Measurements from ENCODE around the gene CCM2L. TPM values are rescaled to one million over a fixed set of nuclear protein-coding genes. Genes with fewer than 3 reads are reported as not detected.
A peak's percentile ranks its signal among the peaks of the same experiment; 100 is the strongest.

The CCM2L gene
- total and polyA plus RNA-seq, 12 donors = 4.9 to 26.8 (median 7.9) TPM

DNA sequence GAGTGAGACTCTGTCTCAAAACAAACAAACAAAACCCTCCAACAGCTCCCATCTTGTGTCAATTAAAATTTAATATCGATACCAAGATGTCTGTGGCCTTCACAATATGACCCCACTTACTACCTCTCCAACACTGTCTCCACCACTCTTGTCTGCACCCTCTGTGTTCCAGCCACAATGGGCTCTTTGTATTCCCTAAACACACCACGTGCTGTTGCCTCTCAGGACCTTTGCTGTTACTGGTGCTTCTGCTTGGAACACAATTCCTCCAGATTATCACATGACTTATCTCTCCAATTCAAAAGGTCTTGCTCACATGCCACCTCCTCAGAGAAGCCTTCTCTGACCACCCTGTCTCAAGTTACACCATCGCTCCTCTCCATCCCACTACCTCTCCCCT lies 35.8 kb downstream of the CCM2L start:
- H3K4me3 ChIP-seq = no peak overlapping the region
- TF ChIP-seq, protein P1, sequence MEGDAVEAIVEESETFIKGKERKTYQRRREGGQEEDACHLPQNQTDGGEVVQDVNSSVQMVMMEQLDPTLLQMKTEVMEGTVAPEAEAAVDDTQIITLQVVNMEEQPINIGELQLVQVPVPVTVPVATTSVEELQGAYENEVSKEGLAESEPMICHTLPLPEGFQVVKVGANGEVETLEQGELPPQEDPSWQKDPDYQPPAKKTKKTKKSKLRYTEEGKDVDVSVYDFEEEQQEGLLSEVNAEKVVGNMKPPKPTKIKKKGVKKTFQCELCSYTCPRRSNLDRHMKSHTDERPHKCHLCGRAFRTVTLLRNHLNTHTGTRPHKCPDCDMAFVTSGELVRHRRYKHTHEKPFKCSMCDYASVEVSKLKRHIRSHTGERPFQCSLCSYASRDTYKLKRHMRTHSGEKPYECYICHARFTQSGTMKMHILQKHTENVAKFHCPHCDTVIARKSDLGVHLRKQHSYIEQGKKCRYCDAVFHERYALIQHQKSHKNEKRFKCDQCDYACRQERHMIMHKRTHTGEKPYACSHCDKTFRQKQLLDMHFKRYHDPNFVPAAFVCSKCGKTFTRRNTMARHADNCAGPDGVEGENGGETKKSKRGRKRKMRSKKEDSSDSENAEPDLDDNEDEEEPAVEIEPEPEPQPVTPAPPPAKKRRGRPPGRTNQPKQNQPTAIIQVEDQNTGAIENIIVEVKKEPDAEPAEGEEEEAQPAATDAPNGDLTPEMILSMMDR (IDR thresholded peaks at IDR 0.05) = no peak
- intact Hi-C loops (cut with DNase I) = no loop called here
- H3K27ac ChIP-seq = no peak overlapping the region
- H3K36me3 ChIP-seq = no peaks in the 10 kb centered on the region
- peaks cover 0 to 19% (median 0%) of the 10 kb centered on the region in 9 donors for H3K4me1 ChIP-seq
- DNase-seq = no peak
- peaks cover 0 to 5% (median 0%) of the 10 kb centered on the region in 11 donors for H3K9me3 ChIP-seq
- no peak for ATAC-seq
- H3K27me3 ChIP-seq = peaks cover 0 to 16% (median 14%) of the 10 kb centered on the region in 7 donors
- whole genome bisulfite sequencing, 2 donors = 77% methylated on average over 3 of the region's 3 CpGs

DNA sequence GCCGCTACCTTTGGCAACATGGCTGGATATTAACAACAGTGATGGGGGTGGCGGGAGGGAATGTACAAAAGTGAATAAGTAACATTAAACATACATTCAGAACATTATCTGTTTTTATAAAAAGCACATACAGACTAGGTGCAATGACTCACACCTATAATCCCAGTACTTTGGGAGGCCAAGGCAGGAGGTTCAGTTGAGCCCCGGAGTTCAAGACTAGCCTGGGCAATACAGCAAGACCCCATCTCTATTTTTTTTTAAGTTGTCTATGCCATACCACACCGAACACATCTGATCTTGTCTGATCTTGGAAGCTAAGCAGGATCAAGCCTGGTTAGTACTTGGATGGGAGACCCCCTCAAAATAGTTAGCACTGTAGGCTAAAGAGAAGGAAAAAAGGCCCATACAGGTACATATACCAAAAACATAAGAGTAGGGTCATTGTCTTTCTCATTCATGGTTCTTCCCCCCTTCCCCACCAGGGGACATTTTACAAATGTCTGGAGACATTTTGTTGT lies 40.1 kb downstream of the CCM2L start:
- TF ChIP-seq, protein P1 (IDR thresholded peaks at IDR 0.05) = no peak
- Histone ChIP-seq H3K27ac (peak overlapping the region in 1 of 10 donors; percentile 96), H3K4me3 (no peak overlapping the region), H3K27me3 (peaks cover 11 to 59% (median 54%) of the 10 kb centered on the region in 7 donors), H3K36me3 (peaks cover 0 to 9% (median 0%) of the 10 kb centered on the region in 9 donors), H3K9me3 (peaks cover 0 to 3% (median 0%) of the 10 kb centered on the region in 11 donors), H3K4me1 (peaks cover 0 to 31% (median 11%) of the 10 kb centered on the region in 9 donors)
- DNase-seq = no peak
- ATAC-seq = no peak
- 90 to 95% methylated on average over 4 of the region's 4 CpGs for WGBS, 2 donors
- intact Hi-C loops (cut with DNase I) = no loop called here

DNA sequence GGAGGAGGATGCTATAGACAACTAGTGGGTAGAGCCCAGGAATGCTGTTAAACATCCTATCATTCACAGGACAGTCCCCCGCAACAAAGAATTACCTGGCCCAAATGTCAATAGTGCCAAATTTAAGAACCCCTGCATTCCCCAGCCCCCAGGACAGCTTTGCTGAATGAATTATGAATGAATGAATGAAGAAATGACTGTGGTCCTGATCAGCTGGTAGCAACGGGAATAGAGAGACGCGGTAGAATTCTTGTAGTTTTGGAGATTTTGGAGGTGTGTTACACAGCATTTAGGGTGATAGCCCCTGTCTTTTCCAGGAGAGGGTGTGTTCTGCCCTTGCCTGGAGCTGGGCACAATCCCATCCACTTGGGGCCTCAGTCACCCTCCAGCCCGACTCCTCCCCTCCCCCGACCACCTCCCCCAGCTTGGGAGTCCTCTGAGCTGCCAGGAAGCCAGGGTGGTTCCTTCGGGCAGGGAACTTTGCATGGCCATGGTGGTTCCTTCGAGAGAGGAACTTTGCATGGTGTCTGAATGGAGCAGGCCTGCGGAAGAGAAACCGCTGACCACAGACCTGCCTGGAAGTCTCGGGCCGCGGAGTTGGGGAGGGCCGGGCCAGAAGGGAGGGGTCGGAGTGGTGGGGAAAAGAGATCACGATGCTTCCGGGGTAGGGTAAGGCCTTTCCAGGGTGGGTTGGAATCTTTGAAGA lies 40.8 kb downstream of the CCM2L start:
- peaks cover 11 to 65% (median 60%) of the 10 kb centered on the region in 7 donors for H3K27me3 ChIP-seq
- peak; percentile 67 to 86 (median 78) for ATAC-seq
- WGBS, 2 donors = 20 to 24% methylated on average over 17 of the region's 17 CpGs
- peaks cover 0 to 12% (median 0%) of the 10 kb centered on the region in 9 donors for H3K36me3 ChIP-seq
- peaks cover 0 to 37% (median 11%) of the 10 kb centered on the region in 9 donors for H3K4me1 ChIP-seq
- TF ChIP-seq, protein P1 (IDR thresholded peaks at IDR 0.05) = no peak
- peak overlapping the region in 3 of 10 donors; percentile 44 to 67 (median 47) for H3K4me3 ChIP-seq
- intact Hi-C loops (cut with DNase I) = no loop called here
- peaks cover 0 to 3% (median 0%) of the 10 kb centered on the region in 11 donors for H3K9me3 ChIP-seq
- peak overlapping the region in 3 of 10 donors; percentile 44 to 96 (median 79) for H3K27ac ChIP-seq
- peak; percentile 39 to 47 for DNase-seq

DNA sequence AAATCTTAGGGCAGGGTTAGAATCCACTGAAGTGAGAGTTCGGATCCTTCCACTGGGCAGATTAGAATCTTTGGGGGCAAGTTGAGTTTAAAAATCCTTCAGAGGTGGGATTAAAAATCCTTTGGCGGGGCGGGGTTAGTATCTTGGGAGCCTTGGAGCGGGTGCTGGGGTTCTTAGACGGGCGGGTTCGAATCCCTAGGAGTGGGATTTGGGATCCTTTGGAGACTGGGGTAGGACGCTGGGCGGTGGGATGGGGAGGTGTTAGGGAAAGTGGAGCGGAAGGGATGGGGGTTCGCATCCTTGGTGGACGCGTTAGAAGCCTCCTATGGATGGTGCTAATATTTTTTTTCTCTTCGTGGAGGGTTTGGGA lies 41.5 kb downstream of the CCM2L start:
- no peak for ATAC-seq
- TF ChIP-seq, protein P1 (IDR thresholded peaks at IDR 0.05) = no peak
- peak overlapping the region in 5 of 10 donors; percentile 68 to 96 (median 79) for H3K27ac ChIP-seq
- H3K9me3 ChIP-seq = peaks cover 0 to 3% (median 0%) of the 10 kb centered on the region in 11 donors
- 9% methylated on average over 13 to 14 of the region's 14 CpGs for WGBS, 2 donors
- peak overlapping the region in 8 of 10 donors; percentile 17 to 67 (median 44) for H3K4me3 ChIP-seq
- H3K4me1 ChIP-seq = peaks cover 0 to 42% (median 11%) of the 10 kb centered on the region in 9 donors
- intact Hi-C loops (cut with DNase I) = no loop called here
- no peak for DNase-seq
- peaks cover 0 to 12% (median 0%) of the 10 kb centered on the region in 9 donors for H3K36me3 ChIP-seq
- peaks cover 11 to 71% (median 63%) of the 10 kb centered on the region in 7 donors for H3K27me3 ChIP-seq

Measured in heart right ventricle (tissue), 16 donors.